ENCODE results near the gene DENND1C. TPM values are rescaled to one million over a fixed set of nuclear protein-coding genes. Genes with fewer than 3 reads are reported as not detected.

The DENND1C gene
- total and polyA plus RNA-seq, 8 donors = 6.7 to 22.1 (median 18.8) TPM

- ATAC-seq (peak; percentile 61), DNase-seq (peak in 1 of 4 donors; percentile 26)
- Histone ChIP-seq H3K36me3 (peaks cover 0 to 88% of the 10 kb centered on the region in 2 donors), H3K4me1 (peaks cover 7 to 24% of the 10 kb centered on the region in 2 donors), H3K27me3 (no peaks in the 10 kb centered on the region), H3K27ac (no peak overlapping the region), H3K4me3 (no peak overlapping the region), H3K9me3 (no peaks in the 10 kb centered on the region)
- intact Hi-C loops (cut with DNase I) = no loop called here
- TF ChIP-seq CTCF (IDR thresholded peaks at IDR 0.05) = no peak
Observed at GRCh38 chr19:6417713-6418561, 63.6 kb downstream of the DENND1C start.

Other genes with a start within 250 kb of the DENND1C start
- 10 to 100 TPM; 69.3 to 71.3 TPM for gene MLLT1, start 201.8 kb downstream of the DENND1C start, total RNA-seq
- 100 to 1,000 TPM in 1 of 6 donors, 10 to 100 TPM in 5; 69.4 to 106 (median 89.1) TPM for gene MLLT1, start 201.8 kb downstream of the DENND1C start, polyA plus RNA-seq (ENCODE audit: insufficient read length in 6 of 6)
- gene ACER1, start 148.2 kb downstream of the DENND1C start, total RNA-seq = not detected
- gene ACER1, start 148.2 kb downstream of the DENND1C start, polyA plus RNA-seq (ENCODE audit: insufficient read length in 6 of 6) = under 1 TPM in 2 of 6 donors, not detected in 4; 0.15 to 0.30 TPM
- gene CLPP, start 120.3 kb downstream of the DENND1C start, total RNA-seq = 10 to 100 TPM; 69.5 to 78.4 TPM
- 10 to 100 TPM; 40.9 to 65.2 (median 54.4) TPM for gene CLPP, start 120.3 kb downstream of the DENND1C start, polyA plus RNA-seq (ENCODE audit: insufficient read length in 6 of 6)
- gene ALKBH7, start 109.0 kb downstream of the DENND1C start, total RNA-seq = 10 to 100 TPM; 52.8 to 67.7 TPM
- 10 to 100 TPM; 34.2 to 67.9 (median 48.2) TPM for gene ALKBH7, start 109.0 kb downstream of the DENND1C start, polyA plus RNA-seq (ENCODE audit: insufficient read length in 6 of 6)
- gene PSPN, start 105.9 kb downstream of the DENND1C start, total RNA-seq = 1 to 10 TPM; 1.9 to 2.1 TPM
- gene PSPN, start 105.9 kb downstream of the DENND1C start, polyA plus RNA-seq (ENCODE audit: insufficient read length in 6 of 6) = 1 to 10 TPM; 1.8 to 2.7 (median 2.4) TPM
- 10 to 100 TPM; 39.6 to 43.4 TPM for gene GTF2F1, start 88.6 kb downstream of the DENND1C start, total RNA-seq
- 10 to 100 TPM; 70.1 to 99.1 (median 77.9) TPM for gene GTF2F1, start 88.6 kb downstream of the DENND1C start, polyA plus RNA-seq (ENCODE audit: insufficient read length in 6 of 6)
- 100 to 1,000 TPM; 173 to 203 TPM for gene KHSRP, start 57.0 kb downstream of the DENND1C start, total RNA-seq
- 100 to 1,000 TPM; 247 to 333 (median 284) TPM for gene KHSRP, start 57.0 kb downstream of the DENND1C start, polyA plus RNA-seq (ENCODE audit: insufficient read length in 6 of 6)
- under 1 TPM; 0.31 to 0.58 TPM for gene SLC25A41, start 48.0 kb downstream of the DENND1C start, total RNA-seq
- gene SLC25A41, start 48.0 kb downstream of the DENND1C start, polyA plus RNA-seq (ENCODE audit: insufficient read length in 6 of 6) = 1 to 10 TPM in 2 of 6 donors, under 1 TPM in 4; 0.33 to 1.7 (median 0.90) TPM
- 100 to 1,000 TPM in 1 of 2 donors, 10 to 100 TPM in 1; 57.9 to 118 TPM for gene SLC25A23, start 22.0 kb downstream of the DENND1C start, total RNA-seq
- gene SLC25A23, start 22.0 kb downstream of the DENND1C start, polyA plus RNA-seq (ENCODE audit: insufficient read length in 6 of 6) = 10 to 100 TPM; 43.1 to 57.8 (median 54.4) TPM
- 10 to 100 TPM; 38.1 to 78.8 TPM for gene CRB3, start 17.5 kb downstream of the DENND1C start, total RNA-seq
- gene CRB3, start 17.5 kb downstream of the DENND1C start, polyA plus RNA-seq (ENCODE audit: insufficient read length in 6 of 6) = 10 to 100 TPM; 14.9 to 21.3 (median 17.8) TPM
- gene TUBB4A, start 20.5 kb upstream of the DENND1C start, total RNA-seq = under 1 TPM; 0.35 to 0.65 TPM
- gene TUBB4A, start 20.5 kb upstream of the DENND1C start, polyA plus RNA-seq (ENCODE audit: insufficient read length in 6 of 6) = 1 to 10 TPM; 3.6 to 5.9 (median 4.9) TPM
- gene TNFSF9, start 49.2 kb upstream of the DENND1C start, total RNA-seq = 10 to 100 TPM in 1 of 2 donors, 1 to 10 TPM in 1; 5.5 to 10.2 TPM
- under 1 TPM; 0.20 to 0.70 (median 0.30) TPM for gene TNFSF9, start 49.2 kb upstream of the DENND1C start, polyA plus RNA-seq (ENCODE audit: insufficient read length in 6 of 6)
- under 1 TPM in 1 of 2 donors, not detected in 1; 0.42 TPM for gene CD70, start 109.4 kb upstream of the DENND1C start, total RNA-seq
- gene CD70, start 109.4 kb upstream of the DENND1C start, polyA plus RNA-seq (ENCODE audit: insufficient read length in 6 of 6) = under 1 TPM in 3 of 6 donors, not detected in 3; 0.22 to 0.53 (median 0.36) TPM
- gene TNFSF14, start 188.4 kb upstream of the DENND1C start, total RNA-seq = 1 to 10 TPM; 2.1 to 6.2 TPM
- gene TNFSF14, start 188.4 kb upstream of the DENND1C start, polyA plus RNA-seq (ENCODE audit: insufficient read length in 6 of 6) = under 1 TPM; 0.13 to 0.95 (median 0.34) TPM
- gene C3, start 238.9 kb upstream of the DENND1C start, total RNA-seq = 100 to 1,000 TPM; 748 to 881 TPM
- gene C3, start 238.9 kb upstream of the DENND1C start, polyA plus RNA-seq (ENCODE audit: insufficient read length in 6 of 6) = 100 to 1,000 TPM in 1 of 6 donors, 10 to 100 TPM in 5; 14.2 to 103 (median 41.7) TPM

All from left lung (tissue), 10 donors.